WTC11 (cell line): ENCODE measurements around the gene BMP3. TPM values are rescaled to one million over a fixed set of nuclear protein-coding genes. Genes with fewer than 3 reads are reported as not detected.

ENCODE experiments used
- ATAC-seq: fragments of 200-7000 bp; cut with Tn5 transposase; 2 replicates; pipeline ENCODE4 v1.10.0; 2021; ENCODE audit warnings: mild to moderate bottlenecking, moderate library complexity
- CTCF ChIA-PET: fragments of 300-600 bp; sonication (Branson Sonifier 250); formaldehyde crosslinking; loops from one replicate; lab custom pipeline; 2021; ENCODE audit warnings: antibody characterized with exemption; lab: Charles Lee
- POLR2A ChIA-PET: fragments of 350-600 bp; sonication (Branson Sonifier 250); formaldehyde crosslinking; loops from one replicate; lab custom pipeline; 2021; ENCODE audit warnings: antibody characterized with exemption; lab: Charles Lee
- DNase-seq: peaks from one replicate; pipeline ENCODE4 v3.0.0; 2021; ENCODE audit warnings: low spot score
- H3K27ac Mint-ChIP-seq: 2 replicates; pipeline ENCODE4 v1.8.0; 2021; ENCODE audit warnings: mixed read lengths
- H3K27me3 Mint-ChIP-seq: 2 replicates; pipeline ENCODE4 v1.8.0; 2021; ENCODE audit warnings: low read depth, mild to moderate bottlenecking, moderate library complexity, mixed read lengths
- H3K36me3 Mint-ChIP-seq: 2 replicates; pipeline ENCODE4 v1.8.0; 2021; ENCODE audit warnings: mixed read lengths
- H3K4me1 Mint-ChIP-seq: 2 replicates; pipeline ENCODE4 v1.8.0; 2022; ENCODE audit warnings: mixed read lengths
- H3K4me3 Mint-ChIP-seq: 2 replicates; pipeline ENCODE4 v1.8.0; 2021; ENCODE audit warnings: mild to moderate bottlenecking, moderate library complexity, mixed read lengths
- H3K9me3 Mint-ChIP-seq: 2 replicates; pipeline ENCODE4 v1.8.0; 2021; ENCODE audit warnings: mixed read lengths
- ATF3 ChIP-seq: sonication (generic); formaldehyde crosslinking; conservative IDR thresholded peaks from 2 replicates; pipeline ENCODE4 v1.8.1; 2022; ENCODE audit warnings: mild to moderate bottlenecking, missing genetic modification reagents
- FOXJ3 ChIP-seq: sonication (generic); formaldehyde crosslinking; IDR thresholded peaks from 2 replicates; pipeline ENCODE4 v1.9.0; 2021; ENCODE audit warnings: missing genetic modification reagents, mild to moderate bottlenecking, borderline replicate concordance
- GABPB1 ChIP-seq: sonication (generic); formaldehyde crosslinking; IDR thresholded peaks from 2 replicates; pipeline ENCODE4 v1.8.1; 2023; ENCODE audit warnings: mild to moderate bottlenecking, missing genetic modification reagents
- JAZF1 ChIP-seq: fragments of 250-450 bp; sonication (Bioruptor Pico); IDR thresholded peaks from 2 replicates; pipeline ENCODE4 v1.9.0; 2021; ENCODE audit warnings: moderate library complexity, mild to moderate bottlenecking, inconsistent platforms
- KAT7 ChIP-seq: sonication (generic); formaldehyde crosslinking; IDR thresholded peaks from 2 replicates; pipeline ENCODE4 v1.8.1; 2023; ENCODE audit warnings: missing genetic modification reagents, mild to moderate bottlenecking, borderline replicate concordance
- MXD4 ChIP-seq: fragments of 250-450 bp; sonication (Bioruptor Pico); IDR thresholded peaks from 2 replicates; pipeline ENCODE4 v1.8.0; 2021; ENCODE audit warnings: mild to moderate bottlenecking, moderate library complexity, borderline replicate concordance
- SOX15 ChIP-seq: fragments of 250-450 bp; sonication (Bioruptor Pico); IDR thresholded peaks from 2 replicates; pipeline ENCODE4 v1.9.0; 2021; ENCODE audit warnings: mild to moderate bottlenecking
- SP1 ChIP-seq: sonication (generic); formaldehyde crosslinking; conservative IDR thresholded peaks from 2 replicates; pipeline ENCODE4 v1.8.1; 2022; ENCODE audit warnings: missing genetic modification reagents
- TCF7 ChIP-seq: sonication (generic); formaldehyde crosslinking; IDR thresholded peaks from 2 replicates; pipeline ENCODE4 v1.8.0; 2022; ENCODE audit warnings: mild to moderate bottlenecking, low read depth, missing genetic modification reagents, moderate library complexity
- TEAD4 ChIP-seq: sonication (generic); formaldehyde crosslinking; IDR thresholded peaks from 2 replicates; pipeline ENCODE4 v1.8.0; 2022; ENCODE audit warnings: mild to moderate bottlenecking, missing genetic modification reagents
- ZBTB21 ChIP-seq: sonication (generic); formaldehyde crosslinking; IDR thresholded peaks from 2 replicates; pipeline ENCODE4 v1.8.1; 2023; ENCODE audit warnings: mild to moderate bottlenecking, missing genetic modification reagents, borderline replicate concordance
- ZNF138 ChIP-seq: sonication (generic); formaldehyde crosslinking; conservative IDR thresholded peaks from 2 replicates; pipeline ENCODE4 v1.8.1; 2022; ENCODE audit warnings: mild to moderate bottlenecking, moderate library complexity, missing genetic modification reagents
- ZNF532 ChIP-seq: fragments of 250-450 bp; sonication (Bioruptor Pico); IDR thresholded peaks from 2 replicates; pipeline ENCODE4 v1.9.0; 2021; ENCODE audit warnings: mild to moderate bottlenecking, borderline replicate concordance
- total RNA-seq: library from RNA; stranded (reverse); gene quantifications from 3 replicates; pipeline ENCODE4 v1.2.3, GENCODE V29; 2021
- TF ChIP-seq, protein P1 (sequence below): fragments of 250-450 bp; sonication (Bioruptor Pico); IDR thresholded peaks from 2 replicates; pipeline ENCODE4 v1.9.0; 2021; ENCODE audit warnings: mild to moderate bottlenecking
- TF ChIP-seq, protein P2 (sequence below): sonication (generic); formaldehyde crosslinking; IDR thresholded peaks from 2 replicates; pipeline ENCODE4 v1.8.1; 2023; ENCODE audit warnings: mild to moderate bottlenecking, missing genetic modification reagents, borderline replicate concordance
- TF ChIP-seq, protein P3 (sequence below): sonication (generic); formaldehyde crosslinking; IDR thresholded peaks from 2 replicates; pipeline ENCODE4 v1.8.1; 2023; ENCODE audit warnings: mild to moderate bottlenecking, missing genetic modification reagents

BMP3 gene
- total RNA-seq, 1 experiment from 2014 or later, result 0.55 TPM

GRCh38 chr4:81038636-81039350 is 8.3 kb downstream of the BMP3 start:
- Mint-ChIP-seq H3K27ac (no peak overlapping the region), H3K4me1 (peaks cover 27% of the 10 kb centered on the region), H3K4me3 (no peak overlapping the region), H3K36me3 (no peaks in the 10 kb centered on the region), H3K9me3 (no peaks in the 10 kb centered on the region), H3K27me3 (peaks cover 6% of the 10 kb centered on the region; the same call in 1 of the 2 replicates)
- POLR2A ChIA-PET, result no interaction called here
- no peak for TF ChIP-seq MXD4
- no peak for TF ChIP-seq TCF7 (CRISPR knock-in tag)
- no peak for TF ChIP-seq KAT7 (CRISPR knock-in tag)
- TF ChIP-seq ZNF532 (CRISPR knock-in tag), result no peak
- no peak for TF ChIP-seq FOXJ3 (CRISPR knock-in tag)
- no peak for TF ChIP-seq ATF3 (CRISPR knock-in tag)
- TF ChIP-seq TEAD4 (CRISPR knock-in tag), result no peak
- TF ChIP-seq, protein P1, sequence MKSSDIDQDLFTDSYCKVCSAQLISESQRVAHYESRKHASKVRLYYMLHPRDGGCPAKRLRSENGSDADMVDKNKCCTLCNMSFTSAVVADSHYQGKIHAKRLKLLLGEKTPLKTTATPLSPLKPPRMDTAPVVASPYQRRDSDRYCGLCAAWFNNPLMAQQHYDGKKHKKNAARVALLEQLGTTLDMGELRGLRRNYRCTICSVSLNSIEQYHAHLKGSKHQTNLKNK (CRISPR knock-in tag), result no peak
- TF ChIP-seq JAZF1 (CRISPR knock-in tag), result no peak
- TF ChIP-seq GABPB1 (CRISPR knock-in tag), result no peak
- TF ChIP-seq ZBTB21 (CRISPR knock-in tag), result no peak
- no peak for ATAC-seq
- CTCF ChIA-PET, result interaction anchor here (0.7 to 4.2 kb wide), 7 partner anchors 8 to 818 kb away, joined by 3 to 39 read pairs (median 8); partner anchors contain the start of gene BMP3
- DNase-seq, result no peak

DNA sequence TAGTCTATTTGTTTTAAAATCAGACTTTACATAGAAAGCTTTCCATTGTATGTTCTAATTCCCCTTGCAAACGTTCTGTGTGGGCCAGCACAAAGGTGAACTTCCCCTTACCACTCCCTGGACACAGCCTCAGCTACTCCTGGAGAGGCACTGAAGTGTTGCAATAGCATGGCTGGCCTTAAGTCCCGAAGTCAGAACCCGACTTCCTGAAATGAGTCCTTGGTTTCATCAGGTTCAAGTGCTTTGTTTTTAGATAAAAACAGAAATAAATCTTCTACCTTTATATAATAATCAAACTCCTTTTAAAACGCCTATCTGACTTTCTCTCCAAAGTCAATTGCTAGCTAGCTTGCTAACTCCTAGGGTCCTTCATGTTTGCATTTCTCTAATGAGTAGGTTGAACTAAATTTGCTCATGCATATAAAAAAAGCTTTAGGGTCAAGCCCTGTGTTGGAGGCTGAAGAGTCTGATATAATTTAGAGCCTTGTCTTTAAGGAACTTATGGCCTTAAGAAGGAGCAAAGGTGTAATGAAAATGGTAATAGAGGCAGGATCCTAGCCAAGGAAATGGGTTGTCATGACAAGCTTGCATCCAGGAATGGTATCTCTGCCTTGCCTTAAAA is 9.0 kb downstream of the BMP3 start:
- DNase-seq (no peak), ATAC-seq (peak; percentile 41; the same call in 1 of the 2 replicates)
- TF ChIP-seq SP1 (CRISPR knock-in tag), result no peak
- TF ChIP-seq, protein P2, sequence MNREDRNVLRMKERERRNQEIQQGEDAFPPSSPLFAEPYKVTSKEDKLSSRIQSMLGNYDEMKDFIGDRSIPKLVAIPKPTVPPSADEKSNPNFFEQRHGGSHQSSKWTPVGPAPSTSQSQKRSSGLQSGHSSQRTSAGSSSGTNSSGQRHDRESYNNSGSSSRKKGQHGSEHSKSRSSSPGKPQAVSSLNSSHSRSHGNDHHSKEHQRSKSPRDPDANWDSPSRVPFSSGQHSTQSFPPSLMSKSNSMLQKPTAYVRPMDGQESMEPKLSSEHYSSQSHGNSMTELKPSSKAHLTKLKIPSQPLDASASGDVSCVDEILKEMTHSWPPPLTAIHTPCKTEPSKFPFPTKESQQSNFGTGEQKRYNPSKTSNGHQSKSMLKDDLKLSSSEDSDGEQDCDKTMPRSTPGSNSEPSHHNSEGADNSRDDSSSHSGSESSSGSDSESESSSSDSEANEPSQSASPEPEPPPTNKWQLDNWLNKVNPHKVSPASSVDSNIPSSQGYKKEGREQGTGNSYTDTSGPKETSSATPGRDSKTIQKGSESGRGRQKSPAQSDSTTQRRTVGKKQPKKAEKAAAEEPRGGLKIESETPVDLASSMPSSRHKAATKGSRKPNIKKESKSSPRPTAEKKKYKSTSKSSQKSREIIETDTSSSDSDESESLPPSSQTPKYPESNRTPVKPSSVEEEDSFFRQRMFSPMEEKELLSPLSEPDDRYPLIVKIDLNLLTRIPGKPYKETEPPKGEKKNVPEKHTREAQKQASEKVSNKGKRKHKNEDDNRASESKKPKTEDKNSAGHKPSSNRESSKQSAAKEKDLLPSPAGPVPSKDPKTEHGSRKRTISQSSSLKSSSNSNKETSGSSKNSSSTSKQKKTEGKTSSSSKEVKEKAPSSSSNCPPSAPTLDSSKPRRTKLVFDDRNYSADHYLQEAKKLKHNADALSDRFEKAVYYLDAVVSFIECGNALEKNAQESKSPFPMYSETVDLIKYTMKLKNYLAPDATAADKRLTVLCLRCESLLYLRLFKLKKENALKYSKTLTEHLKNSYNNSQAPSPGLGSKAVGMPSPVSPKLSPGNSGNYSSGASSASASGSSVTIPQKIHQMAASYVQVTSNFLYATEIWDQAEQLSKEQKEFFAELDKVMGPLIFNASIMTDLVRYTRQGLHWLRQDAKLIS, result no peak
- TF ChIP-seq SOX15 (CRISPR knock-in tag), result no peak
- TF ChIP-seq, protein P1 (CRISPR knock-in tag), result no peak
- TF ChIP-seq, protein P3, sequence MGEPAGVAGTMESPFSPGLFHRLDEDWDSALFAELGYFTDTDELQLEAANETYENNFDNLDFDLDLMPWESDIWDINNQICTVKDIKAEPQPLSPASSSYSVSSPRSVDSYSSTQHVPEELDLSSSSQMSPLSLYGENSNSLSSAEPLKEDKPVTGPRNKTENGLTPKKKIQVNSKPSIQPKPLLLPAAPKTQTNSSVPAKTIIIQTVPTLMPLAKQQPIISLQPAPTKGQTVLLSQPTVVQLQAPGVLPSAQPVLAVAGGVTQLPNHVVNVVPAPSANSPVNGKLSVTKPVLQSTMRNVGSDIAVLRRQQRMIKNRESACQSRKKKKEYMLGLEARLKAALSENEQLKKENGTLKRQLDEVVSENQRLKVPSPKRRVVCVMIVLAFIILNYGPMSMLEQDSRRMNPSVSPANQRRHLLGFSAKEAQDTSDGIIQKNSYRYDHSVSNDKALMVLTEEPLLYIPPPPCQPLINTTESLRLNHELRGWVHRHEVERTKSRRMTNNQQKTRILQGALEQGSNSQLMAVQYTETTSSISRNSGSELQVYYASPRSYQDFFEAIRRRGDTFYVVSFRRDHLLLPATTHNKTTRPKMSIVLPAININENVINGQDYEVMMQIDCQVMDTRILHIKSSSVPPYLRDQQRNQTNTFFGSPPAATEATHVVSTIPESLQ, result no peak
- TF ChIP-seq ZNF138 (CRISPR knock-in tag), result no peak
- H3K9me3 Mint-ChIP-seq, result no peaks in the 10 kb centered on the region
- no peaks in the 10 kb centered on the region for H3K27me3 Mint-ChIP-seq
- H3K27ac Mint-ChIP-seq, result no peak overlapping the region
- ChIA-PET POLR2A (no interaction called here), CTCF (interaction anchor here (0.7 to 4.2 kb wide), 17 partner anchors 9 to 818 kb away, joined by 3 to 39 read pairs (median 4); partner anchors contain the start of gene BMP3)
- no peak overlapping the region for H3K4me3 Mint-ChIP-seq
- peaks cover 21% of the 10 kb centered on the region for H3K4me1 Mint-ChIP-seq
- H3K36me3 Mint-ChIP-seq, result no peaks in the 10 kb centered on the region
